T-helper 2 cell (primary cell): Measurements from ENCODE around the gene PHF20.
"Not testable (repeated sequence)": the region's sequence is repeated elsewhere in the genome, so short reads cannot be mapped to it uniquely, and the experiment has no call there.

Experiments used
- DNase-seq, 5 experiments: peaks; one replicate each; pipeline versions ENCODE4 v3.0.0 to v3.0.0-alpha.2; 2012 to 2022

PHF20 gene

GRCh38 chr20:35739294-35740163 lies 32.3 kb upstream of the PHF20 start:
- peak in 1 of 5 experiments; percentile 71 for DNase-seq

GRCh38 chr20:35741892-35742740 lies 29.7 kb upstream of the PHF20 start, which contains the start of gene RBM39:
Gene RBM39, minus strand, starts transcription at chr20:35742260. Its CDS starts 1,386 bp downstream, at chr20:35740874.
- peak; percentile 91 to 100 (median 99) for DNase-seq

- peak in 1 of 5 experiments; percentile 80 for DNase-seq
Measured at GRCh38 chr20:35742741-35743523, 28.9 kb upstream of the PHF20 start.

GRCh38 chr20:35743693-35744491 lies 27.9 kb upstream of the PHF20 start:
- peak in 1 of 5 experiments; percentile 50 for DNase-seq

- DNase-seq, result peak in 1 of 5 experiments; percentile 13
Measured at GRCh38 chr20:35744492-35744841, 27.3 kb upstream of the PHF20 start.

GRCh38 chr20:35750611-35751010 lies 21.2 kb upstream of the PHF20 start:
- no peak for DNase-seq

GRCh38 chr20:35756404-35756803 lies 15.4 kb upstream of the PHF20 start:
- no peak for DNase-seq

- no peak for DNase-seq
Measured at GRCh38 chr20:35757098-35757705, 14.6 kb upstream of the PHF20 start.

- DNase-seq, result not testable (repeated sequence)
Measured at GRCh38 chr20:35761548-35761947, 10.3 kb upstream of the PHF20 start.

- DNase-seq, result no peak
Measured at GRCh38 chr20:35762461-35762860, 9.4 kb upstream of the PHF20 start.

GRCh38 chr20:35764936-35765335 lies 6.9 kb upstream of the PHF20 start:
- DNase-seq, result not testable (repeated sequence)

- DNase-seq, result no peak
Measured at GRCh38 chr20:35766843-35767242, 5.0 kb upstream of the PHF20 start.

- DNase-seq, result peak; percentile 15 to 93 (median 49)
Measured at GRCh38 chr20:35767683-35768481, 3.9 kb upstream of the PHF20 start.

GRCh38 chr20:35768731-35769664 lies 2.8 kb upstream of the PHF20 start:
- peak in 2 of 5 experiments; percentile 14 to 62 for DNase-seq

GRCh38 chr20:35771367-35771688 lies 487 bp upstream of the PHF20 start:
- no peak for DNase-seq

- DNase-seq, result no peak
Measured at GRCh38 chr20:35772563-35773058, 796 bp downstream of the PHF20 start.

GRCh38 chr20:35773154-35773751 lies 1.4 kb downstream of the PHF20 start:
- DNase-seq, result peak in 3 of 5 experiments; percentile 32 to 65 (median 56)

GRCh38 chr20:35774391-35774790 lies 2.6 kb downstream of the PHF20 start:
- DNase-seq, result no peak
